ENCODE results near the gene LNP1.
"Not testable (repeated sequence)": the region's sequence is repeated elsewhere in the genome, so short reads cannot be mapped to it uniquely, and the experiment has no call there.

Gene LNP1

GRCh38 chr3:100437721-100438622 lies 36.6 kb downstream of the LNP1 start:
- DNase-seq = no peak

- no peak for DNase-seq
Measured at GRCh38 chr3:100438623-100438974, 37.3 kb downstream of the LNP1 start.

GRCh38 chr3:100440895-100441294 lies 39.6 kb downstream of the LNP1 start:
- DNase-seq = no peak

- DNase-seq = no peak
Measured at GRCh38 chr3:100443690-100444089, 42.4 kb downstream of the LNP1 start.

GRCh38 chr3:100447067-100447466 lies 45.7 kb downstream of the LNP1 start:
- not testable (repeated sequence) for DNase-seq

GRCh38 chr3:100448079-100448478 lies 46.7 kb downstream of the LNP1 start:
- DNase-seq = no peak

GRCh38 chr3:100449214-100449613 lies 47.9 kb downstream of the LNP1 start:
- no peak for DNase-seq

- DNase-seq = no peak
Measured at GRCh38 chr3:100454677-100455076, 53.3 kb downstream of the LNP1 start.

GRCh38 chr3:100455841-100456550 lies 54.7 kb downstream of the LNP1 start:
- DNase-seq = no peak

GRCh38 chr3:100456745-100457144 lies 55.4 kb downstream of the LNP1 start:
- no peak for DNase-seq

GRCh38 chr3:100457811-100458210 lies 56.5 kb downstream of the LNP1 start:
- DNase-seq = no peak

GRCh38 chr3:100458814-100459213 lies 57.5 kb downstream of the LNP1 start:
- no peak for DNase-seq

- DNase-seq = peak; percentile 43
Measured at GRCh38 chr3:100463002-100463401, 61.7 kb downstream of the LNP1 start.

GRCh38 chr3:100463646-100464155 lies 62.4 kb downstream of the LNP1 start:
- no peak for DNase-seq

GRCh38 chr3:100465892-100466777 lies 64.8 kb downstream of the LNP1 start:
- no peak for DNase-seq

- no peak for DNase-seq
Measured at GRCh38 chr3:100467133-100467532, 65.8 kb downstream of the LNP1 start.

- DNase-seq = no peak
Measured at GRCh38 chr3:100468676-100469075, 67.3 kb downstream of the LNP1 start.

GRCh38 chr3:100470951-100471350 lies 69.6 kb downstream of the LNP1 start:
- DNase-seq = no peak

GRCh38 chr3:100471444-100471843 lies 70.1 kb downstream of the LNP1 start:
- DNase-seq = no peak

GRCh38 chr3:100477851-100478360 lies 76.6 kb downstream of the LNP1 start:
- not testable (repeated sequence) for DNase-seq

GRCh38 chr3:100478521-100478920 lies 77.2 kb downstream of the LNP1 start:
- not testable (repeated sequence) for DNase-seq

- DNase-seq = no peak
Measured at GRCh38 chr3:100480081-100480480, 78.7 kb downstream of the LNP1 start.

- DNase-seq = no peak
Measured at GRCh38 chr3:100482176-100482575, 80.8 kb downstream of the LNP1 start.

Measured in DMS 273 treated with DMSO at 0.1 percent for 48 hours (cell line).